Measurements from ENCODE around the gene PXN. TPM values are rescaled to one million over a fixed set of nuclear protein-coding genes. Genes with fewer than 3 reads are reported as not detected.

The PXN gene
- total and polyA plus RNA-seq, 2 experiments from 2014 or later: 38.4 to 76.0 TPM

DNA sequence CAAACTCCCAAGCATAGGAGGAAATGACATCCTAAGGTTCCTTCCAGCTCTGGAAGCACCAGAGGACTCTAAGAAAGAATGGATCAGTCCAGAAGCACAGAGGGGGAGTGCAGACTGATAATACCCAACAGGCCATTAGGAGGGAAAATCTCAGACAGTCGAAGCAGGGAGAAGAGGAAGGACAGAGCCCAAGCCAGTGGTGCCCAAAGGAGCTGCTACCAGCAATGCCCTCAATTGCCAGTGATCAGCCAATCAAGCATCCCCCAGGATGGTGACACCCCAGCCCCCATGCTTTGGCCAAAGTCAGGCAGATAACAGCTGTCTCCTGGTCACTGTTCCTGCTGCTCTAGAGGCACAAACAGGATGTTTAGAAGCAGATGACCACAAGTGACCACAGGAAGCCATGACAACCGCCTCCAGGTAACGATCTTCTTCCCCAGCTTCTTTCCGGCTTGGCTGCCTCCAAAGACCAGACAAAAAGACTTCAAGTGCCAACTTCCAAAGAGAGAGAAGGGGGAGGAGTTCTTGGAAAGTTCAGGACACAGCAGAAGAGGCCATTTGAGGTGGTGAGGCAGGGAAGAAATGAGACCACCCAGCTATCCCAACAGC lies 16.2 kb downstream of the PXN start:
- Histone ChIP-seq H3F3A (replicated peaks; ENCODE audit: low read depth) (no peaks in the 10 kb centered on the region), H3K4me3 (no peak overlapping the region), H3K9me2 (ENCODE audit: insufficient read depth) (no peaks in the 10 kb centered on the region), H3K27me3 (ENCODE audit: insufficient read depth) (no peaks in the 10 kb centered on the region), H3K4me1 (ENCODE audit: insufficient read depth) (peaks cover 15% of the 10 kb centered on the region), H2AFZ (no peak overlapping the region), H3K4me2 (no peak overlapping the region), H3K79me2 (replicated peaks; ENCODE audit: insufficient read depth) (peaks cover 97% of the 10 kb centered on the region), H3K36me3 (ENCODE audit: insufficient read depth) (no peaks in the 10 kb centered on the region), H4K20me1 (replicated peaks; ENCODE audit: insufficient read depth) (peaks cover 9% of the 10 kb centered on the region), H3K27ac (ENCODE audit: low read depth) (no peak overlapping the region)
- Mint-ChIP-seq H3K36me3 (ENCODE audit: low read depth) (peaks cover 3% of the 10 kb centered on the region; the same call in 2 of the 3 replicates), H3K4me1 (peaks cover 34% of the 10 kb centered on the region), H3K27me3 (ENCODE audit: insufficient read depth, low read depth, poor library complexity) (no peaks in the 10 kb centered on the region), H3K27ac (no peak overlapping the region), H3K9me3 (no peaks in the 10 kb centered on the region), H3K4me3 (no peak overlapping the region)
- DNase-seq (ENCODE audit: low spot score) (no peak), ATAC-seq (no peak)
- no peak for TF ChIP-seq EZH2 (IDR thresholded peaks at IDR 0.05; ENCODE audit: low read depth, unreplicated experiment)
- TF ChIP-seq NANOG (IDR thresholded peaks at IDR 0.05; ENCODE audit: borderline replicate concordance): no peak
- no peak for TF ChIP-seq REST (IDR thresholded peaks at IDR 0.05; ENCODE audit: unreplicated experiment)
- no peak for TF ChIP-seq EZH2phosphoT487 (IDR thresholded peaks at IDR 0.05; ENCODE audit: unreplicated experiment)
- no peak for TF ChIP-seq ETS1 (IDR thresholded peaks at IDR 0.05)
- no peak for TF ChIP-seq JUNB (IDR thresholded peaks at IDR 0.05; ENCODE audit: unreplicated experiment)
- TF ChIP-seq, protein P1, sequence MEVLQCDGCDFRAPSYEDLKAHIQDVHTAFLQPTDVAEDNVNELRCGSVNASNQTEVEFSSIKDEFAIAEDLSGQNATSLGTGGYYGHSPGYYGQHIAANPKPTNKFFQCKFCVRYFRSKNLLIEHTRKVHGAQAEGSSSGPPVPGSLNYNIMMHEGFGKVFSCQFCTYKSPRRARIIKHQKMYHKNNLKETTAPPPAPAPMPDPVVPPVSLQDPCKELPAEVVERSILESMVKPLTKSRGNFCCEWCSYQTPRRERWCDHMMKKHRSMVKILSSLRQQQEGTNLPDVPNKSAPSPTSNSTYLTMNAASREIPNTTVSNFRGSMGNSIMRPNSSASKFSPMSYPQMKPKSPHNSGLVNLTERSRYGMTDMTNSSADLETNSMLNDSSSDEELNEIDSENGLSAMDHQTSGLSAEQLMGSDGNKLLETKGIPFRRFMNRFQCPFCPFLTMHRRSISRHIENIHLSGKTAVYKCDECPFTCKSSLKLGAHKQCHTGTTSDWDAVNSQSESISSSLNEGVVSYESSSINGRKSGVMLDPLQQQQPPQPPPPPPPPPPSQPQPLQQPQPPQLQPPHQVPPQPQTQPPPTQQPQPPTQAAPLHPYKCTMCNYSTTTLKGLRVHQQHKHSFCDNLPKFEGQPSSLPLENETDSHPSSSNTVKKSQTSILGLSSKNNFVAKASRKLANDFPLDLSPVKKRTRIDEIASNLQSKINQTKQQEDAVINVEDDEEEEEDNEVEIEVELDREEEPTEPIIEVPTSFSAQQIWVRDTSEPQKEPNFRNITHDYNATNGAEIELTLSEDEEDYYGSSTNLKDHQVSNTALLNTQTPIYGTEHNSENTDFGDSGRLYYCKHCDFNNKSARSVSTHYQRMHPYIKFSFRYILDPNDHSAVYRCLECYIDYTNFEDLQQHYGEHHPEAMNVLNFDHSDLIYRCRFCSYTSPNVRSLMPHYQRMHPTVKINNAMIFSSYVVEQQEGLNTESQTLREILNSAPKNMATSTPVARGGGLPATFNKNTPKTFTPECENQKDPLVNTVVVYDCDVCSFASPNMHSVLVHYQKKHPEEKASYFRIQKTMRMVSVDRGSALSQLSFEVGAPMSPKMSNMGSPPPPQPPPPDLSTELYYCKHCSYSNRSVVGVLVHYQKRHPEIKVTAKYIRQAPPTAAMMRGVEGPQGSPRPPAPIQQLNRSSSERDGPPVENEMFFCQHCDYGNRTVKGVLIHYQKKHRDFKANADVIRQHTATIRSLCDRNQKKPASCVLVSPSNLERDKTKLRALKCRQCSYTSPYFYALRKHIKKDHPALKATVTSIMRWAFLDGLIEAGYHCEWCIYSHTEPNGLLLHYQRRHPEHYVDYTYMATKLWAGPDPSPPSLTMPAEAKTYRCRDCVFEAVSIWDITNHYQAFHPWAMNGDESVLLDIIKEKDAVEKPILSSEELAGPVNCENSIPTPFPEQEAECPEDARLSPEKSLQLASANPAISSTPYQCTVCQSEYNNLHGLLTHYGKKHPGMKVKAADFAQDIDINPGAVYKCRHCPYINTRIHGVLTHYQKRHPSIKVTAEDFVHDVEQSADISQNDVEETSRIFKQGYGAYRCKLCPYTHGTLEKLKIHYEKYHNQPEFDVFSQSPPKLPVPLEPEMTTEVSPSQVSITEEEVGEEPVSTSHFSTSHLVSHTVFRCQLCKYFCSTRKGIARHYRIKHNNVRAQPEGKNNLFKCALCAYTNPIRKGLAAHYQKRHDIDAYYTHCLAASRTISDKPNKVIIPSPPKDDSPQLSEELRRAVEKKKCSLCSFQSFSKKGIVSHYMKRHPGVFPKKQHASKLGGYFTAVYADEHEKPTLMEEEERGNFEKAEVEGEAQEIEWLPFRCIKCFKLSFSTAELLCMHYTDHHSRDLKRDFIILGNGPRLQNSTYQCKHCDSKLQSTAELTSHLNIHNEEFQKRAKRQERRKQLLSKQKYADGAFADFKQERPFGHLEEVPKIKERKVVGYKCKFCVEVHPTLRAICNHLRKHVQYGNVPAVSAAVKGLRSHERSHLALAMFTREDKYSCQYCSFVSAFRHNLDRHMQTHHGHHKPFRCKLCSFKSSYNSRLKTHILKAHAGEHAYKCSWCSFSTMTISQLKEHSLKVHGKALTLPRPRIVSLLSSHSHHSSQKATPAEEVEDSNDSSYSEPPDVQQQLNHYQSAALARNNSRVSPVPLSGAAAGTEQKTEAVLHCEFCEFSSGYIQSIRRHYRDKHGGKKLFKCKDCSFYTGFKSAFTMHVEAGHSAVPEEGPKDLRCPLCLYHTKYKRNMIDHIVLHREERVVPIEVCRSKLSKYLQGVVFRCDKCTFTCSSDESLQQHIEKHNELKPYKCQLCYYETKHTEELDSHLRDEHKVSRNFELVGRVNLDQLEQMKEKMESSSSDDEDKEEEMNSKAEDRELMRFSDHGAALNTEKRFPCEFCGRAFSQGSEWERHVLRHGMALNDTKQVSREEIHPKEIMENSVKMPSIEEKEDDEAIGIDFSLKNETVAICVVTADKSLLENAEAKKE (CRISPR knock-in tag; IDR thresholded peaks at IDR 0.05): no peak
- no peak for TF ChIP-seq ZNF114 (CRISPR knock-in tag; IDR thresholded peaks at IDR 0.05)
- TF ChIP-seq ZNF331 (CRISPR knock-in tag; IDR thresholded peaks at IDR 0.05; ENCODE audit: low read depth): no peak
- TF ChIP-seq, protein P2, sequence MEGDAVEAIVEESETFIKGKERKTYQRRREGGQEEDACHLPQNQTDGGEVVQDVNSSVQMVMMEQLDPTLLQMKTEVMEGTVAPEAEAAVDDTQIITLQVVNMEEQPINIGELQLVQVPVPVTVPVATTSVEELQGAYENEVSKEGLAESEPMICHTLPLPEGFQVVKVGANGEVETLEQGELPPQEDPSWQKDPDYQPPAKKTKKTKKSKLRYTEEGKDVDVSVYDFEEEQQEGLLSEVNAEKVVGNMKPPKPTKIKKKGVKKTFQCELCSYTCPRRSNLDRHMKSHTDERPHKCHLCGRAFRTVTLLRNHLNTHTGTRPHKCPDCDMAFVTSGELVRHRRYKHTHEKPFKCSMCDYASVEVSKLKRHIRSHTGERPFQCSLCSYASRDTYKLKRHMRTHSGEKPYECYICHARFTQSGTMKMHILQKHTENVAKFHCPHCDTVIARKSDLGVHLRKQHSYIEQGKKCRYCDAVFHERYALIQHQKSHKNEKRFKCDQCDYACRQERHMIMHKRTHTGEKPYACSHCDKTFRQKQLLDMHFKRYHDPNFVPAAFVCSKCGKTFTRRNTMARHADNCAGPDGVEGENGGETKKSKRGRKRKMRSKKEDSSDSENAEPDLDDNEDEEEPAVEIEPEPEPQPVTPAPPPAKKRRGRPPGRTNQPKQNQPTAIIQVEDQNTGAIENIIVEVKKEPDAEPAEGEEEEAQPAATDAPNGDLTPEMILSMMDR (conservative IDR thresholded peaks at IDR 0.05; ENCODE audit: low read depth in 2 of 2): no peak
- TF ChIP-seq CREB1 (CRISPR knock-in tag; IDR thresholded peaks at IDR 0.05; ENCODE audit: low read depth): no peak
- TF ChIP-seq STAT1 (IDR thresholded peaks at IDR 0.05; ENCODE audit: unreplicated experiment): no peak
- no peak for TF ChIP-seq POLR2AphosphoS5 (IDR thresholded peaks at IDR 0.05; ENCODE audit: low read depth)

All from GM23338 (cell line).